Activated naive CD8-positive, alpha-beta T cell treated with anti-CD3 and anti-CD28 coated beads, Interleukin-2, amount 50 U/mL, for 16 hours (primary cell): ENCODE data around the gene DGUOK.

Experiments used
- DNase-seq: peaks from one replicate; pipeline ENCODE4 v3.0.0-alpha.2; 2020; ENCODE audit warnings: low read depth, low spot score

DGUOK gene

DNA sequence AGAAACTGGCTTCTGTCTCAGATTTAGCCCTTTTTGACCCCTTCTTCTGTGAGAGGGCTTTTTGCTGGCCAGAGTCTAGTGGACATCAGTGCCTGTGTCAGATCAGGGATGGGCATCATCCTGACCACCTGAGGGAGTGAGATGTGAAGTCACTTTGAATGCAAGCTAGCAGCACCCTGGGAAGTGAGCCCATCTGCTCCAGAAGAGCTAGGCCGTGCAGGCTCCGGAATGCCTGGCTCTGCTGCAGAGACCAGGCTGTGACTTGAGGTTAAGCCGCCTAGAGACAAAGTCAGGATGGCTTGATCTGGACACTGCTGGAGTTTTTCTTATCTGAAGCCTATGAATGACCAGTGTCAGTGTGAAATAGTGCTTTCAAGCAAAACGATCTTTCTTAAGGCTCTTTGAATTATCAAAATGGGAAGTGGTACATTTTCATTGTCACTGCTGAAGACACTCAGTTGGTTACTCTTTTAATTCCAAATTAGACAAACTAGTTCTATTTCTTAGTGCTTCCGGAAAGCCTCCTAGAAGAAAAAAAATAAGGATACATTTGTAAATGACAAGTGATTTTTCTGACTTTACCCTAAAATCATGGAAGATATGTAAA, 20.8 kb downstream of the DGUOK start:
- no peak for DNase-seq

- no peak for DNase-seq
Observed at GRCh38 chr2:73949802-73950201, 23.1 kb downstream of the DGUOK start.

DNA sequence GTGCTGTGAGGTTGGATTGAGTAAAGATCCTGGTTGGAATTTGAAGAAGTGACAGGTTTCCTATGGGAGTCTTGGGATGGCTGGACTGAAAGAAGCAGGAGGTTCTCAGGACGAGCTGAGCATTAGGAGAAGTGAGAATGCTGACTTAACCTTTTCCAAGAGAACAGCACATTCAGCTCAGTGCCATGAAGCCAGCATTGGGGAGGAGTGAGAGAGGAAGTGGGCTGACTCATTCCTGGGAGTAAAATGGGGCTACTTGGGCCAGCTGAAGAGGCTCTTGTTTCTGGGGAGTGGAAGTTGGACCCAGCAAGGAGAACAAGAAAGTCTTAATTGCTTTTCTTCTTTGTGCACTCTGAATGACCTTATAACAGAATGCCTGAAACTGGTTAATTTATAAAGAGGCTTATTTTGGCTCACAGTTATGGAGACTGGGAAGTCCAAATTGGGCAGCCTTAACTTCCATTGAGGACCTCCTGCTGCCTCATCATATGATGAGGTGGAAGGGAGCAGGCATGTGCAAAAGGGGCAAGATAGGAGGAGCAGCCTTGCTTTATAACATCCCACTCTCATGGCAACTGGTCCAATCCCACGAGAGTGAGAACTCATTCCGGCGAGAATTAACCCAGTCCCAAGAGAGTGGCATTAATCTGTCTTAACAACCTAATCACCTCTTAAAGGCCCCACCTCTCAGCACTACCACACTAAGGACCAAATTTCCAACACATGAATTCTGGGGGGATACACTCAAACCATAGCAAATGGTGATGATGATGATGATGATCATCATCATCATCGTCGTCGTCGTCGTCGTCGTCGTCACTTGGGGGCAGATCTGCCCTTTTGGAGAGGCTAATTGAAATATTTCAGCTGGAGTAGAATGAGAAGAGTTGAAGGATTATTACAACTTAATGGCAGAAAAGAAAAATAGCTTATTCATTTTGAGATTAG, 26.1 kb downstream of the DGUOK start:
- no peak for DNase-seq

GRCh38 chr2:73956218-73956865, 29.7 kb downstream of the DGUOK start:
- no peak for DNase-seq

DNA sequence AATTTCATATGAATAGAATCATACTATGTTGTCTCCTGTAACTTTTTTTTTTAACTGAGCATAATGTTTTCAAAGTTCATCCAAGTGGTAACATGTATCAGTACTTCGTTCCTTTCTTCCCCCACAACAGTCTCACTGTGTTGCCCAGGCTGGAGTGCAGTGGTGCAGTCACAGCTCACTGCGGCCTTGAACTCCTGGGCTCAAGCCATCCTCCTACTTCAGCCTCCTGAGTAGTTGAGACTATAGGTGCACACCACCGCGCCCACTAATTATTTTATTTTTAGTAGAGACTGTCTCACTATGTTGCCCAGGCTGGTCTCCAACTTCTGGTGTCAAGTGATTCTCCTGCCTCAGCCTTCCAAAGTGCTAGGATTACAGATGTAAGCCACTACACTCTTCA, 34.6 kb downstream of the DGUOK start:
- no peak for DNase-seq

- DNase-seq, result no peak
Observed at GRCh38 chr2:73961823-73962615, 35.3 kb downstream of the DGUOK start.

- no peak for DNase-seq
Observed at GRCh38 chr2:73962798-73963197, 36.1 kb downstream of the DGUOK start.

- no peak for DNase-seq
Observed at GRCh38 chr2:73963385-73964120, 36.9 kb downstream of the DGUOK start.

DNA sequence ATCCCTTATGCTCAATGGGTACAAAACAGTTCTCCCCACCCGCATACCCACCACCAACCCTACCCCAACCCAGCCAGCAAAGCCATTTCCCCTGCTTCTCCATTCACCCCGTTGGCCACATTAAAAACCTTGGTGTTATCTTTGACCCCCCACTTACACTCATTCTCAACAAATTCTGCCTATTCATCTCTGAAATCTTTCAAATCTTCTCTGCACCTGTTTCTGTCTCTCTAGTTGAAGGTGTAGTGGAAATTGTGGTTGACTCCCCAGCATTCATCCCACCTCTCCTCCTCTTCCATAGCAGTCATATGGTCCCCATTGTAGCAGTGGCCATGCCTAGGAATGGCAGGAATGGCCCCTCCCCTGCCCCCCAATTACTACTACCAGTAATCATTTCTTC, 37.5 kb downstream of the DGUOK start:
- DNase-seq, result no peak

- no peak for DNase-seq
Observed at GRCh38 chr2:73965053-73965452, 38.4 kb downstream of the DGUOK start.

GRCh38 chr2:73968357-73968937, 41.8 kb downstream of the DGUOK start:
- DNase-seq, result no peak

- no peak for DNase-seq
Observed at GRCh38 chr2:73969356-73969755, 42.7 kb downstream of the DGUOK start.

- no peak for DNase-seq
Observed at GRCh38 chr2:73970141-73970803, 43.6 kb downstream of the DGUOK start.

DNA sequence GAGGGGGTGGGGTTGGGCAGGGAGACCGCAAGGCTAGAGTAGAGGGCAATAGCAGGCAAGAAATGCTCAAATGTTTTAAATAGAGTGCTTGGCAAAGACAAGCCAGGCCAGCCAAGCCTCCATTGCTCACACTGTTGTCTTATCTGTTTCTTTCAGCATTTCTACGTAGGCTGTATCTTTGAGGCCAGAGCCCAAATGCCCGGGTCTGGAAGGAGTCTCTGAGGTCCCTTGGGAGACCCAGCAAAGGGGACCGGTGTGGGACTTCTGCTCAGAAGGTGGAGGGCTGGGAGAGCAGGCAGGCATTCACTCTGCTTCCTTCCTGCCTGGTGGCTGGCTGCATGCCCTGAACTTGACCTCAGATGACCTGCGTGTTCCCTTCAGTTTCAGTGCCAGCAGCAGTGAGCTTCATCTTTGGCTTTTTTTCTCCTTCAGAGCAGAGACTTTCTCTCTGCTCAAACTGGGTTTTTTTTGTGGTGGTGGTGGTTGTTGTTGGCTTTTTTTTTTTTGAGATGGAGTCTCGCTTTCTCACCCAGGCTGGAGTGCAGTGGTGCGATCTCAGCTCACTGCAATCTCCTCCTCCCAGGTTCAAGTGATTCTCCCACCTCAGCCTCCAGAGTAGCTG, 44.3 kb downstream of the DGUOK start:
- no peak for DNase-seq

DNA sequence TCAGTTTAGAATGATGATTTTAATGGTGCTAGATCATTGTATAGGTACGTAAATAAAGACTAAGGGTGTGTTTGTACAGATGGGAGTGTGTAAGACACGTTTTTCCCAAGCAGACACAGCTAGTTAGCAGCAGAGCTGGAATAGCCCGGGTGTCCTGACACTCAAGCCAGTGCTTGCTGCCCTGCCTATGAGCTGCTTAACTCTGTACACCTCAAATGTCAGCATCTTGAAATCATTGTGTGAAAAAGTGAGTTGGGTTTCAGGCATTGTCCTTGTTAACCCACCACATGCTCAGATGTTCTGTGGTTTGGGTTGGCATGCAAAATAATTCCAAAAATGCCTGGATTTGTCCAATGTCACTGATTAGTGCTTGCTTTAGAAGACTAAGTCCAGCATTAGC, 45.0 kb downstream of the DGUOK start:
- no peak for DNase-seq

DNA sequence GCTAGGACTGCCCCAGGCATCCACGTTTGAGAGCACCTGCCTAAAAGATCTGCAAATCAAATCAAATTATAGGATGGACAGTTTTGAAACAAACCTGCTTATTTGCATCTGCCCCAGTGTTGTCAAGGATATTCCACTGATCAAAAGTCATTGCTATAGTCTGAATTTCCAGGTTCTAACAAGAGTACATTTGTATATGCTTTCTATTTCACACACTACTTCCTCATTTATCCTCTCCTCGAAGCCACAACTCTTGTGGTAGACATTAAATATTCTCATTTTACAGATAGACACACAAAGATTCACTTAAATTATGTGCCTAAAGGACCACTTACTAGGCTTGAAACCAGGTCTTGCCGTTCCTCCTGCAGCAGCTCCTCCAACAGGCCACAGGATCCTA, 46.2 kb downstream of the DGUOK start:
- DNase-seq, result no peak

- DNase-seq, result no peak
Observed at GRCh38 chr2:73975731-73976130, 49.1 kb downstream of the DGUOK start.

- no peak for DNase-seq
Observed at GRCh38 chr2:73976803-73977202, 50.1 kb downstream of the DGUOK start.

GRCh38 chr2:73977466-73977865, 50.8 kb downstream of the DGUOK start:
- DNase-seq, result no peak

- DNase-seq, result no peak
Observed at GRCh38 chr2:73979021-73979420, 52.3 kb downstream of the DGUOK start.
